ENCODE data around the gene RASAL2. TPM values are rescaled to one million over a fixed set of nuclear protein-coding genes. Genes with fewer than 3 reads are reported as not detected.
A peak's percentile ranks its signal among the peaks of the same experiment; 100 is the strongest.

The RASAL2 gene
- total RNA-seq, 1 donor from 2014 or later = 44.2 TPM

DNA sequence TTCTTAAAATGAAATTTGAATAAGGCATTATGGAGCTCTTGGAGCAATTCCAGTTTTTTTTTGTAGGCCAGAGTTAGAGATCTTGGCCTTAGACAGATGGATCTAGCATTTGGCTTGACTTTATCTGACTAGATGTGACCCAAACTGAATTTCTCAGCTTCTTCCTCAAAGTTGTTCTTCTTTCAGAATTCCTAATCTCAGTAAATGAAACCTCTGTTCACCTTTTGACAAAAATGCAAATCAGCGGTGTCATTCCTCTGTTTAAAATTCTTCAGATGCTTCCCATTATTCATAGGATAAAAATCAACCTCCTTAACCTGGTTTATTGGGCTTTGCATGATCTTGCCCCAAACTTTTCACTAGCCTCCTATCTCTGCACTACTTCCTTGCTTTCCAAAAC is 177.6 kb downstream of the RASAL2 start:
- Histone ChIP-seq H3K27ac (ENCODE audit: low read depth, low read length) (peak overlapping the region; percentile 21), H4K20me1 (ENCODE audit: insufficient read depth, low read length) (no peaks in the 10 kb centered on the region), H3K36me3 (ENCODE audit: insufficient read depth, low read length) (no peaks in the 10 kb centered on the region), H3K4me1 (ENCODE audit: insufficient read depth, low read length) (peaks cover 36% of the 10 kb centered on the region), H3K79me2 (ENCODE audit: insufficient read depth, low read length) (peaks cover 46% of the 10 kb centered on the region), H3K9me3 (ENCODE audit: insufficient read depth, low read depth, low read length) (no peaks in the 10 kb centered on the region), H3K27me3 (ENCODE audit: insufficient read depth, low read length) (no peaks in the 10 kb centered on the region), H3K4me2 (ENCODE audit: low read length) (peak overlapping the region; percentile 42), H3K4me3 (ENCODE audit: insufficient read depth, low read depth, low read length) (no peak overlapping the region), H3K9ac (ENCODE audit: low read length) (no peak overlapping the region), H2AFZ (ENCODE audit: low read depth, low read length) (no peak overlapping the region)
- H3K36me3 Mint-ChIP-seq (ENCODE audit: low read depth, unreplicated experiment) = no peaks in the 10 kb centered on the region
- no peaks in the 10 kb centered on the region for H3K27me3 Mint-ChIP-seq (ENCODE audit: low read depth, unreplicated experiment)
- DNase-seq (ENCODE audit: low read depth) = no peak
- peak overlapping the region; percentile 42 for H3K27ac Mint-ChIP-seq (ENCODE audit: unreplicated experiment)
- no peaks in the 10 kb centered on the region for H3K9me3 Mint-ChIP-seq (ENCODE audit: unreplicated experiment)
- no peak for FAIRE-seq
- TF ChIP-seq EZH2 (IDR thresholded peaks at IDR 0.05; ENCODE audit: insufficient read depth, low read length) = no peak
- TF ChIP-seq, protein P1, sequence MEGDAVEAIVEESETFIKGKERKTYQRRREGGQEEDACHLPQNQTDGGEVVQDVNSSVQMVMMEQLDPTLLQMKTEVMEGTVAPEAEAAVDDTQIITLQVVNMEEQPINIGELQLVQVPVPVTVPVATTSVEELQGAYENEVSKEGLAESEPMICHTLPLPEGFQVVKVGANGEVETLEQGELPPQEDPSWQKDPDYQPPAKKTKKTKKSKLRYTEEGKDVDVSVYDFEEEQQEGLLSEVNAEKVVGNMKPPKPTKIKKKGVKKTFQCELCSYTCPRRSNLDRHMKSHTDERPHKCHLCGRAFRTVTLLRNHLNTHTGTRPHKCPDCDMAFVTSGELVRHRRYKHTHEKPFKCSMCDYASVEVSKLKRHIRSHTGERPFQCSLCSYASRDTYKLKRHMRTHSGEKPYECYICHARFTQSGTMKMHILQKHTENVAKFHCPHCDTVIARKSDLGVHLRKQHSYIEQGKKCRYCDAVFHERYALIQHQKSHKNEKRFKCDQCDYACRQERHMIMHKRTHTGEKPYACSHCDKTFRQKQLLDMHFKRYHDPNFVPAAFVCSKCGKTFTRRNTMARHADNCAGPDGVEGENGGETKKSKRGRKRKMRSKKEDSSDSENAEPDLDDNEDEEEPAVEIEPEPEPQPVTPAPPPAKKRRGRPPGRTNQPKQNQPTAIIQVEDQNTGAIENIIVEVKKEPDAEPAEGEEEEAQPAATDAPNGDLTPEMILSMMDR (IDR thresholded peaks at IDR 0.05; ENCODE audit: insufficient read depth, low read depth, low read length) = no peak
- H3K4me3 Mint-ChIP-seq (ENCODE audit: unreplicated experiment) = peak overlapping the region; percentile 41
- peaks cover 72% of the 10 kb centered on the region for H3K4me1 Mint-ChIP-seq (ENCODE audit: low read depth, unreplicated experiment)

DNA sequence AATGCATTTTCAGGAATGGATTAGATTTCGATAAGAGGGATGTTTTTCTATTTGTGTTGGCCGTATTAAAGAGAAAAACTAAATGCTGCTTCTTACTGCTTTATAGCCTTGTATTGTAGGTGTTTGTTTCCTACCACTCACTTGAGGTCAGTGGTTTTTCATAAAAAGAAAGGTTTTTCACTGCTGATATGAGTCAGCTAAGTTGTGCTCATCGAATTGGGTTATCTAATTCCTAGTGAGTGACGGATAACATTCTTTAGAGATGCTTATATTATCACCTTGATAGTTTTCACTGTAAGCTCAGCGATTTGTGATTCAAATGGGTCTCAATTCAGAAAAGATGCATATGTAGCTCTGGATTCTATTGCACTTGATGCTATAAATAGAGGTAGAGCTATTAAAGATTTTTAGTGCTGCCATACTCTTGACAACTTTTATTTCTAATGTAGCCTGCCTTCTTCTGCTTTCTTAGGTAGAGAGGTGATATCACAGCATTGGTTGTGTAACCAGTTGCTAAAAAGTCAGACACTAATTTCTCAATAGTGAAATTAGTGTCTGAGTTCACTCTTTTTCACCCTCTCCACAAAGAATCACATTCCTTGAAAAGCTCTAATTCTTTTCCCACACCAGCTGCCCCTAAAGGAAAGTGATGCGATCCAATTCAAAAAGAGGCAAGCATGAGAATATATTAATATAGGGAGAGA is 180.0 kb downstream of the RASAL2 start:
- H4K20me1 ChIP-seq (ENCODE audit: insufficient read depth, low read length) = no peaks in the 10 kb centered on the region
- Mint-ChIP-seq H3K36me3 (ENCODE audit: low read depth, unreplicated experiment) (peaks cover 3% of the 10 kb centered on the region), H3K4me3 (ENCODE audit: unreplicated experiment) (no peak overlapping the region), H3K27ac (ENCODE audit: unreplicated experiment) (peak overlapping the region; percentile 80), H3K9me3 (ENCODE audit: unreplicated experiment) (no peaks in the 10 kb centered on the region), H3K4me1 (ENCODE audit: low read depth, unreplicated experiment) (peaks cover 66% of the 10 kb centered on the region), H3K27me3 (ENCODE audit: low read depth, unreplicated experiment) (no peaks in the 10 kb centered on the region)
- H3K27me3 ChIP-seq (ENCODE audit: insufficient read depth, low read length) = no peaks in the 10 kb centered on the region
- H3K79me2 ChIP-seq (ENCODE audit: insufficient read depth, low read length) = peaks cover 38% of the 10 kb centered on the region
- H3K4me2 ChIP-seq (ENCODE audit: low read length) = peak overlapping the region; percentile 63
- H3K9ac ChIP-seq (ENCODE audit: low read length) = peak overlapping the region; percentile 44
- H3K27ac ChIP-seq (ENCODE audit: low read depth, low read length) = peak overlapping the region; percentile 14
- DNase-seq (ENCODE audit: low read depth) = peak; percentile 76
- H3K36me3 ChIP-seq (ENCODE audit: insufficient read depth, low read length) = no peaks in the 10 kb centered on the region
- H3K4me3 ChIP-seq (ENCODE audit: insufficient read depth, low read depth, low read length) = no peak overlapping the region
- FAIRE-seq = peak; percentile 70
- H3K9me3 ChIP-seq (ENCODE audit: insufficient read depth, low read depth, low read length) = no peaks in the 10 kb centered on the region
- no peak for TF ChIP-seq EZH2 (IDR thresholded peaks at IDR 0.05; ENCODE audit: insufficient read depth, low read length)
- TF ChIP-seq, protein P1 (IDR thresholded peaks at IDR 0.05; ENCODE audit: insufficient read depth, low read depth, low read length) = no peak
- H3K4me1 ChIP-seq (ENCODE audit: insufficient read depth, low read length) = peaks cover 29% of the 10 kb centered on the region
- H2AFZ ChIP-seq (ENCODE audit: low read depth, low read length) = no peak overlapping the region

- no peak for FAIRE-seq
- no peaks in the 10 kb centered on the region for H3K27me3 ChIP-seq (ENCODE audit: insufficient read depth, low read length)
- TF ChIP-seq, protein P1 (IDR thresholded peaks at IDR 0.05; ENCODE audit: insufficient read depth, low read depth, low read length) = no peak
- no peak for TF ChIP-seq EZH2 (IDR thresholded peaks at IDR 0.05; ENCODE audit: insufficient read depth, low read length)
- no peak overlapping the region for H2AFZ ChIP-seq (ENCODE audit: low read depth, low read length)
- H3K4me1 ChIP-seq (ENCODE audit: insufficient read depth, low read length) = peaks cover 29% of the 10 kb centered on the region
- peak overlapping the region; percentile 0 for H3K27ac ChIP-seq (ENCODE audit: low read depth, low read length)
- no peaks in the 10 kb centered on the region for H3K9me3 ChIP-seq (ENCODE audit: insufficient read depth, low read depth, low read length)
- Mint-ChIP-seq H3K4me1 (ENCODE audit: low read depth, unreplicated experiment) (peaks cover 70% of the 10 kb centered on the region), H3K4me3 (ENCODE audit: unreplicated experiment) (peak overlapping the region; percentile 23), H3K36me3 (ENCODE audit: low read depth, unreplicated experiment) (peaks cover 3% of the 10 kb centered on the region), H3K27me3 (ENCODE audit: low read depth, unreplicated experiment) (no peaks in the 10 kb centered on the region), H3K27ac (ENCODE audit: unreplicated experiment) (peak overlapping the region; percentile 72), H3K9me3 (ENCODE audit: unreplicated experiment) (no peaks in the 10 kb centered on the region)
- no peak for DNase-seq (ENCODE audit: low read depth)
- no peak overlapping the region for H3K4me3 ChIP-seq (ENCODE audit: insufficient read depth, low read depth, low read length)
- H3K4me2 ChIP-seq (ENCODE audit: low read length) = peak overlapping the region; percentile 21
- peaks cover 40% of the 10 kb centered on the region for H3K79me2 ChIP-seq (ENCODE audit: insufficient read depth, low read length)
- H4K20me1 ChIP-seq (ENCODE audit: insufficient read depth, low read length) = no peaks in the 10 kb centered on the region
- no peaks in the 10 kb centered on the region for H3K36me3 ChIP-seq (ENCODE audit: insufficient read depth, low read length)
- no peak overlapping the region for H3K9ac ChIP-seq (ENCODE audit: low read length)
Measured at GRCh38 chr1:178275049-178275448, 181.1 kb downstream of the RASAL2 start.
